B cell (primary cell): ENCODE results near the gene NME5.

Experiments used
- EZH2 ChIP-seq: IDR thresholded peaks from 2 replicates; pipeline ENCODE4 v1.6.1; 2012; ENCODE audit warnings: borderline replicate concordance, low read depth, mild to moderate bottlenecking, moderate library complexity, low read length; ENCODE audit not compliant: insufficient read depth, poor library complexity, severe bottlenecking
- TF ChIP-seq, protein P1 (sequence below): fragments of 200-600 bp; IDR thresholded peaks from one replicate; pipeline ENCODE4 v1.8.0; 2022; ENCODE audit warnings: antibody characterized with exemption, mild to moderate bottlenecking

DNA sequence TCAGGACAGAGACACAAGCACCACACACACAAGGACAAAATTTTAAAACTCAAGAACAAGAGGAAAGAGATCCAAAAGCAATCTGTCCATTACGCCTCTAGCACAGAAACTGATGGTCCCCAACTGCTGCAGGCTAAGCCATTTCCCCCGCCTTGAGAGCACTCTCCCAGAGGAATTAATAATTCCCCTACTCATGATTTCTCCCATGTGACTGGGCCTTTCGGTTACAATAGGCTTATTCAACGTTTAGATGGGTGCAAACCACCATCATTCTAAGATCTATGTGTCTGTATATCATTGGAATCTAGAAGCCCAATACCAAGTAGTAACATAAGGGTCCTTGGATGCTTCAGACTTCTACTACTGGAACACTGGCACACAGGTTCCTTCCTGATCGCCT, 20.4 kb upstream of the NME5 start:
- TF ChIP-seq, protein P1, sequence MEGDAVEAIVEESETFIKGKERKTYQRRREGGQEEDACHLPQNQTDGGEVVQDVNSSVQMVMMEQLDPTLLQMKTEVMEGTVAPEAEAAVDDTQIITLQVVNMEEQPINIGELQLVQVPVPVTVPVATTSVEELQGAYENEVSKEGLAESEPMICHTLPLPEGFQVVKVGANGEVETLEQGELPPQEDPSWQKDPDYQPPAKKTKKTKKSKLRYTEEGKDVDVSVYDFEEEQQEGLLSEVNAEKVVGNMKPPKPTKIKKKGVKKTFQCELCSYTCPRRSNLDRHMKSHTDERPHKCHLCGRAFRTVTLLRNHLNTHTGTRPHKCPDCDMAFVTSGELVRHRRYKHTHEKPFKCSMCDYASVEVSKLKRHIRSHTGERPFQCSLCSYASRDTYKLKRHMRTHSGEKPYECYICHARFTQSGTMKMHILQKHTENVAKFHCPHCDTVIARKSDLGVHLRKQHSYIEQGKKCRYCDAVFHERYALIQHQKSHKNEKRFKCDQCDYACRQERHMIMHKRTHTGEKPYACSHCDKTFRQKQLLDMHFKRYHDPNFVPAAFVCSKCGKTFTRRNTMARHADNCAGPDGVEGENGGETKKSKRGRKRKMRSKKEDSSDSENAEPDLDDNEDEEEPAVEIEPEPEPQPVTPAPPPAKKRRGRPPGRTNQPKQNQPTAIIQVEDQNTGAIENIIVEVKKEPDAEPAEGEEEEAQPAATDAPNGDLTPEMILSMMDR, result no peak
- no peak for TF ChIP-seq EZH2
